ENCODE measurements around the gene GGT7. TPM values are rescaled to one million over a fixed set of nuclear protein-coding genes. Genes with fewer than 3 reads are reported as not detected.

Gene GGT7
- total and polyA plus RNA-seq, 9 of the 15 experiments (the other 6 are each of a cell fraction or from before 2014, with no cell fraction given) = 0.04 to 18.3 (median 5.9) TPM

DNA sequence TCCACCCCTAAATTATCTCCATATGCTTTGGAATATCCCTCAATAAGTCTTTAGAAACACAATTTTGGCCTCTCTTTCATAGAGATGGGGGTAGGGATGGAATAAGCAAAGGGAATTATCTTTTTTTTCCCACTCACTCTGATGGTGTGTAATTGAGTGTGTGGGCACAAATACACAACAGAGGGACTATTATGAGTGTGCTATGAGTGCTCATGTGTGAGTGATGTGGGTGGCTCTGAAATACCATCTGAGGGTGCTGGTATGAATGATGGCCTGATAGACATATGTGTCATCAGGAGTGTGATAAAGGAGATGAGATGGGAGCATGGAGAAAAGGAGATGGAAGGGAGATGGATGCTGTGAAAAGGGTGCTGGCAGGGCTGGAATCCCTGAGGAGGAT is 47.4 kb upstream of the GGT7 start (continued):
- TF ChIP-seq, protein P1, sequence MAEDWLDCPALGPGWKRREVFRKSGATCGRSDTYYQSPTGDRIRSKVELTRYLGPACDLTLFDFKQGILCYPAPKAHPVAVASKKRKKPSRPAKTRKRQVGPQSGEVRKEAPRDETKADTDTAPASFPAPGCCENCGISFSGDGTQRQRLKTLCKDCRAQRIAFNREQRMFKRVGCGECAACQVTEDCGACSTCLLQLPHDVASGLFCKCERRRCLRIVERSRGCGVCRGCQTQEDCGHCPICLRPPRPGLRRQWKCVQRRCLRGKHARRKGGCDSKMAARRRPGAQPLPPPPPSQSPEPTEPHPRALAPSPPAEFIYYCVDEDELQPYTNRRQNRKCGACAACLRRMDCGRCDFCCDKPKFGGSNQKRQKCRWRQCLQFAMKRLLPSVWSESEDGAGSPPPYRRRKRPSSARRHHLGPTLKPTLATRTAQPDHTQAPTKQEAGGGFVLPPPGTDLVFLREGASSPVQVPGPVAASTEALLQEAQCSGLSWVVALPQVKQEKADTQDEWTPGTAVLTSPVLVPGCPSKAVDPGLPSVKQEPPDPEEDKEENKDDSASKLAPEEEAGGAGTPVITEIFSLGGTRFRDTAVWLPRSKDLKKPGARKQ (CRISPR knock-in tag; IDR thresholded peaks at IDR 0.05) = no peak
- TF ChIP-seq, protein P2, sequence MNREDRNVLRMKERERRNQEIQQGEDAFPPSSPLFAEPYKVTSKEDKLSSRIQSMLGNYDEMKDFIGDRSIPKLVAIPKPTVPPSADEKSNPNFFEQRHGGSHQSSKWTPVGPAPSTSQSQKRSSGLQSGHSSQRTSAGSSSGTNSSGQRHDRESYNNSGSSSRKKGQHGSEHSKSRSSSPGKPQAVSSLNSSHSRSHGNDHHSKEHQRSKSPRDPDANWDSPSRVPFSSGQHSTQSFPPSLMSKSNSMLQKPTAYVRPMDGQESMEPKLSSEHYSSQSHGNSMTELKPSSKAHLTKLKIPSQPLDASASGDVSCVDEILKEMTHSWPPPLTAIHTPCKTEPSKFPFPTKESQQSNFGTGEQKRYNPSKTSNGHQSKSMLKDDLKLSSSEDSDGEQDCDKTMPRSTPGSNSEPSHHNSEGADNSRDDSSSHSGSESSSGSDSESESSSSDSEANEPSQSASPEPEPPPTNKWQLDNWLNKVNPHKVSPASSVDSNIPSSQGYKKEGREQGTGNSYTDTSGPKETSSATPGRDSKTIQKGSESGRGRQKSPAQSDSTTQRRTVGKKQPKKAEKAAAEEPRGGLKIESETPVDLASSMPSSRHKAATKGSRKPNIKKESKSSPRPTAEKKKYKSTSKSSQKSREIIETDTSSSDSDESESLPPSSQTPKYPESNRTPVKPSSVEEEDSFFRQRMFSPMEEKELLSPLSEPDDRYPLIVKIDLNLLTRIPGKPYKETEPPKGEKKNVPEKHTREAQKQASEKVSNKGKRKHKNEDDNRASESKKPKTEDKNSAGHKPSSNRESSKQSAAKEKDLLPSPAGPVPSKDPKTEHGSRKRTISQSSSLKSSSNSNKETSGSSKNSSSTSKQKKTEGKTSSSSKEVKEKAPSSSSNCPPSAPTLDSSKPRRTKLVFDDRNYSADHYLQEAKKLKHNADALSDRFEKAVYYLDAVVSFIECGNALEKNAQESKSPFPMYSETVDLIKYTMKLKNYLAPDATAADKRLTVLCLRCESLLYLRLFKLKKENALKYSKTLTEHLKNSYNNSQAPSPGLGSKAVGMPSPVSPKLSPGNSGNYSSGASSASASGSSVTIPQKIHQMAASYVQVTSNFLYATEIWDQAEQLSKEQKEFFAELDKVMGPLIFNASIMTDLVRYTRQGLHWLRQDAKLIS (CRISPR knock-in tag; IDR thresholded peaks at IDR 0.05) = no peak
- TF ChIP-seq TFAM (CRISPR knock-in tag; conservative IDR thresholded peaks at IDR 0.05) (no peak), ZBTB8A (IDR thresholded peaks at IDR 0.05; ENCODE audit: partially characterized antibody) (no peak), ZNF239 (CRISPR knock-in tag; IDR thresholded peaks at IDR 0.05) (no peak), ZNF778 (CRISPR knock-in tag; IDR thresholded peaks at IDR 0.05) (no peak), ELF1 (tag; IDR thresholded peaks at IDR 0.05) (no peak), FOXK1 (CRISPR knock-in tag; IDR thresholded peaks at IDR 0.05; ENCODE audit: borderline replicate concordance) (no peak)
- TF ChIP-seq, protein P3, sequence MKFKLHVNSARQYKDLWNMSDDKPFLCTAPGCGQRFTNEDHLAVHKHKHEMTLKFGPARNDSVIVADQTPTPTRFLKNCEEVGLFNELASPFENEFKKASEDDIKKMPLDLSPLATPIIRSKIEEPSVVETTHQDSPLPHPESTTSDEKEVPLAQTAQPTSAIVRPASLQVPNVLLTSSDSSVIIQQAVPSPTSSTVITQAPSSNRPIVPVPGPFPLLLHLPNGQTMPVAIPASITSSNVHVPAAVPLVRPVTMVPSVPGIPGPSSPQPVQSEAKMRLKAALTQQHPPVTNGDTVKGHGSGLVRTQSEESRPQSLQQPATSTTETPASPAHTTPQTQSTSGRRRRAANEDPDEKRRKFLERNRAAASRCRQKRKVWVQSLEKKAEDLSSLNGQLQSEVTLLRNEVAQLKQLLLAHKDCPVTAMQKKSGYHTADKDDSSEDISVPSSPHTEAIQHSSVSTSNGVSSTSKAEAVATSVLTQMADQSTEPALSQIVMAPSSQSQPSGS (CRISPR knock-in tag; IDR thresholded peaks at IDR 0.05) = no peak
